ENCODE measurements around the gene FAM110D.
A peak's percentile ranks its signal among the peaks of the same experiment; 100 is the strongest.

Gene FAM110D

DNA sequence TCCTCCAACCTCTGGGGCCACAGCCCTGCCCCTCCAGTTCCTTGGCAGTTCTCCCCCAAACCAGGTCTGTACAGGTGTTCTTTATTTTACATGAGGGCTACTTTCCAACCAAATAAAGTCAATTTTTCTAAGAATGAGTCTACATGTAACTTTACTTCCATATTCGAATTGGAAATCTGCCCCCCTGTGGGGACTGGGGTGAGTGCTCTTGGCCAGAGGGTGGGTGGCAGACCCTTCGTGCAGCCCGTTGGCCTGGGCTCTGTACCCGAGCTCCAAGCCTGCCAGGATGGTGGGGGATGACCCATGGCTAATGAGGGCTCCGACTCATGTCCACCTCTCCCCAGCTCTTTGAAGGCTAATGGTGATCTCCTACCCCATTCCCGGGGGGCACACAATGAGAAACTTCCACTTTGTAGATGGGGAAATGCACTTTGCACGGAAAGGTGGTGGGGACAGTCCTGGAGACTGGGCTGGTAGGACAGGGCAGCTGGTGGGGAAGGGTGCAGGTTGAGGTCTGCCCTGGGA lies 30.9 kb downstream of the FAM110D start:
- no peak for DNase-seq

- peak; percentile 13 to 46 for DNase-seq
These were observed 31.6 kb downstream of the FAM110D start, which contains the start of gene CATSPER4 for GRCh38 chr1:26190373-26190987. CATSPER4 (plus strand) TSS chr1:26190602; CDS start chr1:26190628, 26 bp downstream.

GRCh38 chr1:26191739-26192138 lies 32.9 kb downstream of the FAM110D start:
- peak in 1 of 2 donors; percentile 18 for DNase-seq

DNA sequence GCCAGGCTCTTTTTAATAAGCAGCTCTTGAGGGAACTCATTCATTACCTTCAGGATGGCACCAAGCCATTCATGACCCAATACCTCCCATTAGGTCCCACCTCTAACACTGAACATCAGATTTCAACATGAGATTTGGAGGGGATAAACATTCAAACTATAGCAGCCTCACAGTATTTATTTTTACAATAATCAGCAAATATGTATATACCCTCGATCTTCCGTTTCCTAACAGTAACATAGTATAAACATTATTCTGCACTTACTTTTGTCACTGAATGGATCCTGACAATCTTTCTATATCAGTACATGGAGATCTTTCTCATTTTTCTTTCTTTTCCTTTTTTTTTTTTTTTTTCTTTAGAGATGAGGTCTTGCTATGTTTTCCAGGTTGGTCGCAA lies 36.9 kb downstream of the FAM110D start:
- DNase-seq, result no peak

DNA sequence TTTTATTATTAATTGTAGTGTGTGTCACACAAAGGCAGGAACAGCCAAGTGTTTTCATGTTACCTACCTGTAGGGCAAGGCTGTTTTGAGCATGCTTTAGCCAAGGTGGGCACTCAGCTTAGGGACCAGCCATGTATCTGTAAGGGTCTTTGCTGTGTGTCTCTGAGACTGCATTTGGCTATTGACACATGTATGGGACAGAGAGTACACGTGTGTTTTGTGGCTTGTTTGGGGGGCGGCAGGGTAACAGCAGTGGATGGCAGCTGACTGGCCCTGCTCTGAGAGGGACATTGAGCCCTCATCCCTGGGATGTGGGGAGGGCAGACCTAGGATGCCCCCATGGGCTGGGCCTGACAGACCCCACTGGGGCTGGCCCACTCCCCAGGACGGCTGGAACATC lies 38.4 kb downstream of the FAM110D start:
- DNase-seq, result no peak

DNA sequence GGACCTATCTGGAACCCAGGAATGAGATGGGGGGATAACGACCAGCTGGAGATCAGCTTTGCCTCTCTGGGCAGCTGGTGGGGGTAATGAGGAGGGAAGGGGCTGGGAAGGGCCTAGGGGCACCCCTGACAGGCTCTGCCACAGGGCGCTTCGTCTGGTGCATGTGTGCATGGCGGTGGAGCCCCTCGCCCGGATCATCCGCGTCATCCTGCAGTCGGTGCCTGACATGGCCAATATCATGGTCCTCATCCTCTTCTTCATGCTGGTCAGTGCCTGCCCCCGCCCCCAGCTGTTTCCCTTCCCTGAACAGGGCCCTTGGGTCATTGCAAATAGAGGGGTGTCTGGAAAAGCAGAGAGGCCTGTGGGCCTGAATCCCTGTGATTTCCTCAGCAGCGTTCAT lies 38.9 kb downstream of the FAM110D start:
- no peak for DNase-seq

DNA sequence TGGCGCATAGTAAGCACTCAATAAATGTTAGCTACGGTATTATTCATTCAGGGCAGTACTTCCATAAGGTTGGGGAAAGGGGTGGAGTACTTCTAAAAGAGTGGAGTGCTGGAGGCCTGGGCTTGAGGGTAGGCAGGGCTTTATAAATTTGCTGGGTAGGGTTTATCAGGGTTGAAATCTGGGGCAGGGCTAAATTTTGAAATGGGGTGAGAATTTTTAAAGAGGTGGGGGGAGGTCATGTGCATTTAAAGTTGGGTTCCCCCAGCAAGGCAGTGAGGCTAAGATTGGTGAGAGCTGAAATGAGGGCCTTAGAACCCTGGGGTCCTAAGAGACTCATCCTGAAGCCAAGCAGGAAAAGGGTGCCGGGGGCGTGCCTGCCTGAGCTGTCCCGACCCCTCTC lies 41.5 kb downstream of the FAM110D start:
- DNase-seq, result no peak

- DNase-seq, result no peak
These were observed 44.9 kb downstream of the FAM110D start for GRCh38 chr1:26203642-26204318.

DNA sequence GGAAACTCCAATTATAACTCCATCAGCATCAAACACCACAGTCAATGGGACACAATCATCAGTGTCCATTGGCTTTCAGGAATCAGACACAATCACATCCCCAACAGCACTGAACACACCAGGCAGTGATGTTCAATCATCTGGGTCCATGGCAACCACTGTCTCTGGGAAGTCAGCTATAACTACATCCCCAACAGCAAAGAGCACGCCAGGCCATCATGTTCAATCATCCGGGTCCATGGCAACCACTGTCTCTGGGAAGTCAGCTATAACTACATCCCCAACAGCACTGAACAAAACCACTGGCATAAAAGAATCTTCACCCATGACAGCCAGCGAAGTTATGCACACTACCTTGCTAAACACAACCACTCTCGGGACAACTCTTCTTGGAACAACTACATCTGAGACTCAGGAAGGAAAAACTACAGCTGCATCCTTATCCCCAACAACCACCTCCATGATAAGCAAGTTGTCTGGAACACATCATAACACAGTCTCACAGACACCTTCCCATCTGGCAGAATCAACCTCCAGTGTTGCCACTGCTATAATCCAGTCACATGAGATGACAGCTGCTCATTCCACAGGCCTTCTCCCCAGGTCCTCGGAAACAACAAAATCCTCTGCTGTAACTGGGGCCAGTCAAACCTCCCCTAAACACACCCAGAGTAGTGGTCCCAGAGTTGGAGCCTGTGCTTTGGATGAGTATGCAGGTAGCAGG lies 51.4 kb downstream of the FAM110D start:
- no peak for DNase-seq

- no peak for DNase-seq
These were observed 53.8 kb downstream of the FAM110D start for GRCh38 chr1:26212726-26213125.

- DNase-seq, result no peak
These were observed 54.5 kb downstream of the FAM110D start for GRCh38 chr1:26213335-26213905.

Measured in CD4-positive, alpha-beta T cell treated with Interferon alpha-2 for 1 hour (primary cell).